HepG2 (cell line): ENCODE measurements around the gene CHMP4B.

Source experiments
- RFX3 ChIP-seq: IDR thresholded peaks from 2 replicates; pipeline ENCODE4 v1.6.1; 2016; ENCODE audit warnings: missing biosample characterization, missing genetic modification reagents
- SMARCE1 ChIP-seq: fragments of 450-650 bp; IDR thresholded peaks from 2 replicates; pipeline ENCODE4 v1.6.1; 2017; ENCODE audit warnings: borderline replicate concordance
- ZFP36L1 ChIP-seq: sonication (generic); formaldehyde crosslinking; IDR thresholded peaks from 2 replicates; pipeline ENCODE4 v1.8.0; 2022; ENCODE audit warnings: mild to moderate bottlenecking, missing genetic modification reagents, moderate library complexity
- ZSCAN22 ChIP-seq: sonication (generic); formaldehyde crosslinking; IDR thresholded peaks from 2 replicates; pipeline ENCODE4 v1.4.0; 2020; ENCODE audit warnings: mild to moderate bottlenecking, missing genetic modification reagents
- TF ChIP-seq, protein P1 (sequence below): sonication (generic); formaldehyde crosslinking; IDR thresholded peaks from 2 replicates; pipeline ENCODE4 v1.9.0; 2021; ENCODE audit warnings: missing genetic modification reagents, borderline replicate concordance
- TF ChIP-seq, protein P2 (sequence below): sonication (generic); formaldehyde crosslinking; IDR thresholded peaks from 2 replicates; pipeline ENCODE4 v1.5.0; 2020; ENCODE audit warnings: mild to moderate bottlenecking, missing genetic modification reagents, moderate library complexity

DNA sequence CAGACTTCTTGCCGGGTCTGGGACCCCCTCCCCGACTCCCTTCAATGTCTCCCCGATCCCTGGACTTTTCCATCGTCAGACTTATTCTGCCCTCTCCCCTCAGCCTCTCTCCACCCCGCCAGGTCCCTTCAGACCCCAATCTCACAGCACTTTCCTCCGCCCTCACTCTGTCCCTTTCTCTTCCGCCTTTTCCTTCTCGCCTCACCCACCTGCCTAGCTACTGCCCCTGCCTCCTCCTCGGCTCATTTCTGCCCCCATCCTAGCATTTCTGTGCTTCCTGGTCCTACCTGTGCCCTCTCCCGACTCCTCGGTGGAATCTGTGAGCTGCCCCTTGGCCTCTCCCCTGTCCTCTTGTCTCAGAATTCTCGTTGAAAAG is 616 bp downstream of the CHMP4B start:
- TF ChIP-seq ZSCAN22 (CRISPR knock-in tag), result no peak
- TF ChIP-seq, protein P1, sequence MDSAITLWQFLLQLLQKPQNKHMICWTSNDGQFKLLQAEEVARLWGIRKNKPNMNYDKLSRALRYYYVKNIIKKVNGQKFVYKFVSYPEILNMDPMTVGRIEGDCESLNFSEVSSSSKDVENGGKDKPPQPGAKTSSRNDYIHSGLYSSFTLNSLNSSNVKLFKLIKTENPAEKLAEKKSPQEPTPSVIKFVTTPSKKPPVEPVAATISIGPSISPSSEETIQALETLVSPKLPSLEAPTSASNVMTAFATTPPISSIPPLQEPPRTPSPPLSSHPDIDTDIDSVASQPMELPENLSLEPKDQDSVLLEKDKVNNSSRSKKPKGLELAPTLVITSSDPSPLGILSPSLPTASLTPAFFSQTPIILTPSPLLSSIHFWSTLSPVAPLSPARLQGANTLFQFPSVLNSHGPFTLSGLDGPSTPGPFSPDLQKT (CRISPR knock-in tag), result no peak
- no peak for TF ChIP-seq SMARCE1
- no peak for TF ChIP-seq RFX3 (CRISPR knock-in tag)
- TF ChIP-seq, protein P2, sequence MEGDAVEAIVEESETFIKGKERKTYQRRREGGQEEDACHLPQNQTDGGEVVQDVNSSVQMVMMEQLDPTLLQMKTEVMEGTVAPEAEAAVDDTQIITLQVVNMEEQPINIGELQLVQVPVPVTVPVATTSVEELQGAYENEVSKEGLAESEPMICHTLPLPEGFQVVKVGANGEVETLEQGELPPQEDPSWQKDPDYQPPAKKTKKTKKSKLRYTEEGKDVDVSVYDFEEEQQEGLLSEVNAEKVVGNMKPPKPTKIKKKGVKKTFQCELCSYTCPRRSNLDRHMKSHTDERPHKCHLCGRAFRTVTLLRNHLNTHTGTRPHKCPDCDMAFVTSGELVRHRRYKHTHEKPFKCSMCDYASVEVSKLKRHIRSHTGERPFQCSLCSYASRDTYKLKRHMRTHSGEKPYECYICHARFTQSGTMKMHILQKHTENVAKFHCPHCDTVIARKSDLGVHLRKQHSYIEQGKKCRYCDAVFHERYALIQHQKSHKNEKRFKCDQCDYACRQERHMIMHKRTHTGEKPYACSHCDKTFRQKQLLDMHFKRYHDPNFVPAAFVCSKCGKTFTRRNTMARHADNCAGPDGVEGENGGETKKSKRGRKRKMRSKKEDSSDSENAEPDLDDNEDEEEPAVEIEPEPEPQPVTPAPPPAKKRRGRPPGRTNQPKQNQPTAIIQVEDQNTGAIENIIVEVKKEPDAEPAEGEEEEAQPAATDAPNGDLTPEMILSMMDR (CRISPR knock-in tag), result 0 out of 2 replicates have a peak, but pooled peaks have one; percentile 12
- no peak for TF ChIP-seq ZFP36L1 (CRISPR knock-in tag)
